Endothelial cell of hepatic sinusoid (primary cell): ENCODE data around the gene STRAP.
"Not testable (repeated sequence)": the region's sequence is repeated elsewhere in the genome, so short reads cannot be mapped to it uniquely, and the experiment has no call there.

Experiments used
- in situ Hi-C: cut with HindIII; loops from 2 replicates; pipeline ENCODE4 v1.10.0; 2017; ENCODE audit warnings: low sequenced_read_pairs

STRAP gene

GRCh38 chr12:15863984-15864383 is 18.2 kb upstream of the STRAP start:
- in situ Hi-C loops, result no loop called here

- in situ Hi-C loops, result no loop called here
Measured at GRCh38 chr12:15868186-15868585, 14.0 kb upstream of the STRAP start.

- in situ Hi-C loops, result no loop called here
Measured at GRCh38 chr12:15873556-15873955, 8.6 kb upstream of the STRAP start.

GRCh38 chr12:15874556-15875145 is 7.5 kb upstream of the STRAP start:
- in situ Hi-C loops, result not testable (repeated sequence)

GRCh38 chr12:15875863-15876262 is 6.3 kb upstream of the STRAP start:
- in situ Hi-C loops, result no loop called here

- in situ Hi-C loops, result no loop called here
Measured at GRCh38 chr12:15879413-15879812, 2.8 kb upstream of the STRAP start.

- in situ Hi-C loops, result no loop called here
Measured at GRCh38 chr12:15880721-15881120, 1.5 kb upstream of the STRAP start.

GRCh38 chr12:15883536-15883935 is 1.3 kb downstream of the STRAP start:
- in situ Hi-C loops, result no loop called here

- in situ Hi-C loops, result no loop called here
Measured at GRCh38 chr12:15886372-15887042, 4.3 kb downstream of the STRAP start.

- in situ Hi-C loops, result no loop called here
Measured at GRCh38 chr12:15887043-15887817, 5.0 kb downstream of the STRAP start.

GRCh38 chr12:15892645-15893259 is 10.6 kb downstream of the STRAP start:
- in situ Hi-C loops, result no loop called here

GRCh38 chr12:15893260-15893659 is 11.1 kb downstream of the STRAP start:
- in situ Hi-C loops, result no loop called here

- in situ Hi-C loops, result no loop called here
Measured at GRCh38 chr12:15896867-15897266, 14.7 kb downstream of the STRAP start.

GRCh38 chr12:15897433-15897832 is 15.2 kb downstream of the STRAP start:
- in situ Hi-C loops, result no loop called here

- in situ Hi-C loops, result no loop called here
Measured at GRCh38 chr12:15899282-15899870, 17.2 kb downstream of the STRAP start.

- in situ Hi-C loops, result no loop called here
Measured at GRCh38 chr12:15904378-15904920, 22.3 kb downstream of the STRAP start.

- in situ Hi-C loops, result loop anchor here (5.0 kb wide), 1 partner anchor 57 kb away; no protein-coding TSS in a partner anchor
Measured at GRCh38 chr12:15910468-15910863, 28.3 kb downstream of the STRAP start.

GRCh38 chr12:15910864-15911721 is 28.9 kb downstream of the STRAP start, which contains the start of gene DERA:
Gene DERA, plus strand, starts transcription at chr12:15911332. Its CDS starts 52 bp downstream, at chr12:15911384.
- in situ Hi-C loops, result loop anchor here (5.0 kb wide), 1 partner anchor 56 kb away; no protein-coding TSS in a partner anchor

GRCh38 chr12:15911931-15912330 is 29.7 kb downstream of the STRAP start:
- in situ Hi-C loops, result loop anchor here (5.0 kb wide), 1 partner anchor 55 kb away; no protein-coding TSS in a partner anchor

GRCh38 chr12:15914131-15914530 is 31.9 kb downstream of the STRAP start:
- in situ Hi-C loops, result loop anchor here (5.0 kb wide), 1 partner anchor 53 kb away; no protein-coding TSS in a partner anchor
